ENCODE results near the gene SLC41A1. TPM values are rescaled to one million over a fixed set of nuclear protein-coding genes. Genes with fewer than 3 reads are reported as not detected.

SLC41A1 gene
- polyA plus RNA-seq, 1 of the 3 experiments (the other 2 are of a cell fraction) = 18.3 TPM

DNA sequence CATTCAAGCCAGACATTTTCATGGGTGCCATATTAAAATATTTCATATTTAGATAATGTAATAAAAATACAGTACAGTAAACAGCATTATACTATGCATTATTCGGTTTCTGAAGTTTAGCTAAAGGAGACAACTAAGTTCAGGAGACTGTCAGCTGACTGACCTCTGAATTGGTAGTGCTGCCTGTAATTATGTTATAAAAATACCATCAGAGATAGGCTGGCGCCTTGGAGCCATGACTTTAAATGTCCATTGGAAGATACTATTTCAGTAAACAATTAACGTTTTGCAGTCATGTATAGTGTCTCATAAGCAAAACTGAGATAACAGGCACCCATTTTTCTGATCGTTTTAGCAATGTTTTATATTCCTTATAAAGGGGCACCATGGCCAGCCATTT lies 26.4 kb downstream of the SLC41A1 start:
- no peak overlapping the region for H3K9ac ChIP-seq
- DNase-seq = no peak
- no peaks in the 10 kb centered on the region for H3K79me2 ChIP-seq (ENCODE audit: insufficient read depth)
- no peak overlapping the region for H3K4me2 ChIP-seq
- H2AFZ ChIP-seq (ENCODE audit: low read depth) = no peak overlapping the region
- H3K36me3 ChIP-seq (replicated peaks in 1 of 2; ENCODE audit: control insufficient read depth in 1 of 2, insufficient read depth in 2 of 2, low read length in 1 of 2) = peaks cover 0 to 11% of the 10 kb centered on the region in 2 experiments
- H3K27me3 ChIP-seq (ENCODE audit: insufficient read depth) = no peaks in the 10 kb centered on the region
- H3K9me3 ChIP-seq = no peaks in the 10 kb centered on the region
- peaks cover 0 to 5% of the 10 kb centered on the region in 2 experiments; a peak in 1 of 4 replicates for H3K4me1 ChIP-seq (ENCODE audit: control insufficient read depth in 1 of 2, insufficient read depth in 2 of 2, low read depth in 1 of 2, low read length in 1 of 2)
- ChIA-PET POLR2A (no interaction called here), CTCF (interaction anchor here (0.7 to 2.2 kb wide), 2 partner anchors 131 to 190 kb away, joined by 3 to 15 read pairs; no protein-coding TSS in a partner anchor)
- H4K20me1 ChIP-seq (ENCODE audit: insufficient read depth) = no peaks in the 10 kb centered on the region
- no peaks in the 10 kb centered on the region for H3F3A ChIP-seq (replicated peaks; ENCODE audit: insufficient read depth)
- WGBS (ENCODE audit: low lambda C conversion rate) = 57% methylated on average over 4 of the region's 4 CpGs
- H3K9me2 ChIP-seq = no peaks in the 10 kb centered on the region
- H3K27ac ChIP-seq (ENCODE audit: low read depth in 2 of 2, low read length in 1 of 2) = no peak overlapping the region
- no peak overlapping the region for H3K4me3 ChIP-seq (ENCODE audit: low read depth in 2 of 2, low read length in 1 of 2)
- TF ChIP-seq TAF1 (IDR thresholded peaks at IDR 0.05; ENCODE audit: borderline replicate concordance, low read depth, low read length) (no peak), FOSL2 (IDR thresholded peaks at IDR 0.05; ENCODE audit: borderline replicate concordance, low read depth) (no peak), GATA2 (CRISPR knock-in tag; IDR thresholded peaks at IDR 0.05) (no peak), EZH2phosphoT487 (IDR thresholded peaks at IDR 0.05; ENCODE audit: borderline replicate concordance, low read depth) (no peak), FOXJ3 (CRISPR knock-in tag; IDR thresholded peaks at IDR 0.05) (no peak), MXI1 (IDR thresholded peaks at IDR 0.05; ENCODE audit: low read depth, low read length) (no peak), RCOR1 (IDR thresholded peaks at IDR 0.05; ENCODE audit: low read length) (no peak), FOXM1 (IDR thresholded peaks at IDR 0.05; ENCODE audit: low read depth) (no peak), TCF12 (IDR thresholded peaks at IDR 0.05) (no peak), NRF1 (IDR thresholded peaks at IDR 0.05; ENCODE audit: low read depth, low read length) (no peak), NFIC (IDR thresholded peaks at IDR 0.05; ENCODE audit: borderline replicate concordance) (no peak), RAD21 (IDR thresholded peaks at IDR 0.05; ENCODE audit: low read length) (no peak)
- TF ChIP-seq, protein P1, sequence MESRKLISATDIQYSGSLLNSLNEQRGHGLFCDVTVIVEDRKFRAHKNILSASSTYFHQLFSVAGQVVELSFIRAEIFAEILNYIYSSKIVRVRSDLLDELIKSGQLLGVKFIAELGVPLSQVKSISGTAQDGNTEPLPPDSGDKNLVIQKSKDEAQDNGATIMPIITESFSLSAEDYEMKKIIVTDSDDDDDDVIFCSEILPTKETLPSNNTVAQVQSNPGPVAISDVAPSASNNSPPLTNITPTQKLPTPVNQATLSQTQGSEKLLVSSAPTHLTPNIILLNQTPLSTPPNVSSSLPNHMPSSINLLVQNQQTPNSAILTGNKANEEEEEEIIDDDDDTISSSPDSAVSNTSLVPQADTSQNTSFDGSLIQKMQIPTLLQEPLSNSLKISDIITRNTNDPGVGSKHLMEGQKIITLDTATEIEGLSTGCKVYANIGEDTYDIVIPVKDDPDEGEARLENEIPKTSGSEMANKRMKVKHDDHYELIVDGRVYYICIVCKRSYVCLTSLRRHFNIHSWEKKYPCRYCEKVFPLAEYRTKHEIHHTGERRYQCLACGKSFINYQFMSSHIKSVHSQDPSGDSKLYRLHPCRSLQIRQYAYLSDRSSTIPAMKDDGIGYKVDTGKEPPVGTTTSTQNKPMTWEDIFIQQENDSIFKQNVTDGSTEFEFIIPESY (IDR thresholded peaks at IDR 0.05; ENCODE audit: borderline replicate concordance, low read depth) = no peak
- TF ChIP-seq, protein P2, sequence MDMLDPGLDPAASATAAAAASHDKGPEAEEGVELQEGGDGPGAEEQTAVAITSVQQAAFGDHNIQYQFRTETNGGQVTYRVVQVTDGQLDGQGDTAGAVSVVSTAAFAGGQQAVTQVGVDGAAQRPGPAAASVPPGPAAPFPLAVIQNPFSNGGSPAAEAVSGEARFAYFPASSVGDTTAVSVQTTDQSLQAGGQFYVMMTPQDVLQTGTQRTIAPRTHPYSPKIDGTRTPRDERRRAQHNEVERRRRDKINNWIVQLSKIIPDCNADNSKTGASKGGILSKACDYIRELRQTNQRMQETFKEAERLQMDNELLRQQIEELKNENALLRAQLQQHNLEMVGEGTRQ (IDR thresholded peaks at IDR 0.05; ENCODE audit: borderline replicate concordance, low read depth, low read length) = no peak
- TF ChIP-seq, protein P3, sequence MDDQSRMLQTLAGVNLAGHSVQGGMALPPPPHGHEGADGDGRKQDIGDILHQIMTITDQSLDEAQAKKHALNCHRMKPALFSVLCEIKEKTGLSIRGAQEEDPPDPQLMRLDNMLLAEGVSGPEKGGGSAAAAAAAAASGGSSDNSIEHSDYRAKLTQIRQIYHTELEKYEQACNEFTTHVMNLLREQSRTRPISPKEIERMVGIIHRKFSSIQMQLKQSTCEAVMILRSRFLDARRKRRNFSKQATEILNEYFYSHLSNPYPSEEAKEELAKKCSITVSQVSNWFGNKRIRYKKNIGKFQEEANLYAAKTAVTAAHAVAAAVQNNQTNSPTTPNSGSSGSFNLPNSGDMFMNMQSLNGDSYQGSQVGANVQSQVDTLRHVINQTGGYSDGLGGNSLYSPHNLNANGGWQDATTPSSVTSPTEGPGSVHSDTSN (IDR thresholded peaks at IDR 0.05) = no peak
- TF ChIP-seq, protein P4, sequence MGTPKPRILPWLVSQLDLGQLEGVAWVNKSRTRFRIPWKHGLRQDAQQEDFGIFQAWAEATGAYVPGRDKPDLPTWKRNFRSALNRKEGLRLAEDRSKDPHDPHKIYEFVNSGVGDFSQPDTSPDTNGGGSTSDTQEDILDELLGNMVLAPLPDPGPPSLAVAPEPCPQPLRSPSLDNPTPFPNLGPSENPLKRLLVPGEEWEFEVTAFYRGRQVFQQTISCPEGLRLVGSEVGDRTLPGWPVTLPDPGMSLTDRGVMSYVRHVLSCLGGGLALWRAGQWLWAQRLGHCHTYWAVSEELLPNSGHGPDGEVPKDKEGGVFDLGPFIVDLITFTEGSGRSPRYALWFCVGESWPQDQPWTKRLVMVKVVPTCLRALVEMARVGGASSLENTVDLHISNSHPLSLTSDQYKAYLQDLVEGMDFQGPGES (IDR thresholded peaks at IDR 0.05; ENCODE audit: low read depth, low read length) = no peak
- TF ChIP-seq, protein P5, sequence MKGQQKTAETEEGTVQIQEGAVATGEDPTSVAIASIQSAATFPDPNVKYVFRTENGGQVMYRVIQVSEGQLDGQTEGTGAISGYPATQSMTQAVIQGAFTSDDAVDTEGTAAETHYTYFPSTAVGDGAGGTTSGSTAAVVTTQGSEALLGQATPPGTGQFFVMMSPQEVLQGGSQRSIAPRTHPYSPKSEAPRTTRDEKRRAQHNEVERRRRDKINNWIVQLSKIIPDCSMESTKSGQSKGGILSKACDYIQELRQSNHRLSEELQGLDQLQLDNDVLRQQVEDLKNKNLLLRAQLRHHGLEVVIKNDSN (IDR thresholded peaks at IDR 0.05; ENCODE audit: borderline replicate concordance, low read depth) = no peak

Data from SK-N-SH (cell line).